Retinal pigment epithelial cell (primary cell): ENCODE results near the gene USP48.
"Not testable (repeated sequence)": the region's sequence is repeated elsewhere in the genome, so short reads cannot be mapped to it uniquely, and the experiment has no call there.

Experiments used
- DNase-seq: peaks from one replicate; pipeline ENCODE4 v3.0.0-alpha.2; 2010; ENCODE audit warnings: low read depth
- H3K4me3 ChIP-seq: 2 replicates; pipeline ENCODE4 v1.5.1; 2011; ENCODE audit warnings: mild to moderate bottlenecking, low read length, control low read depth, moderate library complexity
- TF ChIP-seq, protein P1 (sequence below): conservative IDR thresholded peaks from 2 replicates; pipeline ENCODE4 v1.5.1; 2011; ENCODE audit warnings: low read depth, low read length, control low read depth, inconsistent platforms

USP48 gene

DNA sequence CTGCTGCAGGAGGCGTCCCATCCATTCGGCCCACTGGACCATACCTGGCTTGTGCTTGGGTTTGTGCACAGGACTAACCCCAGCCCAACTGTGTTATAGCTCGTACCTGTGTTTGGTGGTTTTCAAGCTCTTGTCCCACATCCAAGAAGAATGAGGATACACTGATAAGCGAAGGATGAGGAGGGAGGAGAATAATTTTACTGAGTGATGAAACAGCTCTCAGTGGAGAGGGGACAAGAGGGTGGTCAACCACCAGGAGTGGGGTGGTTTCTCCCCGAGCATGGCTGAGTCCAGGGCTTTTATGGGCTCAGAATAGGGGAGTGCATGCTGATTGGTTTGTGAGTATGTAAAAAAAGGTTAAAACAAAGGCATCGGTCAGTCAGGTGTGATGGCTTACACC, 12.1 kb upstream of the USP48 start:
- no peak overlapping the region for H3K4me3 ChIP-seq
- no peak for DNase-seq
- TF ChIP-seq, protein P1, sequence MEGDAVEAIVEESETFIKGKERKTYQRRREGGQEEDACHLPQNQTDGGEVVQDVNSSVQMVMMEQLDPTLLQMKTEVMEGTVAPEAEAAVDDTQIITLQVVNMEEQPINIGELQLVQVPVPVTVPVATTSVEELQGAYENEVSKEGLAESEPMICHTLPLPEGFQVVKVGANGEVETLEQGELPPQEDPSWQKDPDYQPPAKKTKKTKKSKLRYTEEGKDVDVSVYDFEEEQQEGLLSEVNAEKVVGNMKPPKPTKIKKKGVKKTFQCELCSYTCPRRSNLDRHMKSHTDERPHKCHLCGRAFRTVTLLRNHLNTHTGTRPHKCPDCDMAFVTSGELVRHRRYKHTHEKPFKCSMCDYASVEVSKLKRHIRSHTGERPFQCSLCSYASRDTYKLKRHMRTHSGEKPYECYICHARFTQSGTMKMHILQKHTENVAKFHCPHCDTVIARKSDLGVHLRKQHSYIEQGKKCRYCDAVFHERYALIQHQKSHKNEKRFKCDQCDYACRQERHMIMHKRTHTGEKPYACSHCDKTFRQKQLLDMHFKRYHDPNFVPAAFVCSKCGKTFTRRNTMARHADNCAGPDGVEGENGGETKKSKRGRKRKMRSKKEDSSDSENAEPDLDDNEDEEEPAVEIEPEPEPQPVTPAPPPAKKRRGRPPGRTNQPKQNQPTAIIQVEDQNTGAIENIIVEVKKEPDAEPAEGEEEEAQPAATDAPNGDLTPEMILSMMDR = no peak

DNA sequence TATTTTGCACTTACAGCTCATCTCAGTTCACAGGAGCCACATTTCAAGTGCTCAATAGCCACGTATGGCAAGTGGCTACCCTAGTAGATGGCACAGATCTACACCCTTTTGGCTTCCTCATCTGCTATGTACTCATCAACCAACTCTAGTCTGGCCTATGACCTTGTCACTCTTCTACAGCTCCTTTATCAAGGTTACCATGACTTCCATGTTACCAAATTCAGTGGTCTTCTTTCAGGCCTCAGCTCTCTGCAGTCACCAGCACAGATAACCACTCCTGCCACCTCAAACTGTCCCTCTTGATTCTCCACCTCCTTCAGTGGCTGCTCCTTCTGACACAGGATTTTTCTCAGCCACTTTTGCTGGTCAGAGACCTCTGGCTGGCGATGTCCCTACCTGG, 11.7 kb upstream of the USP48 start:
- no peak overlapping the region for H3K4me3 ChIP-seq
- DNase-seq = no peak
- TF ChIP-seq, protein P1 = no peak

DNA sequence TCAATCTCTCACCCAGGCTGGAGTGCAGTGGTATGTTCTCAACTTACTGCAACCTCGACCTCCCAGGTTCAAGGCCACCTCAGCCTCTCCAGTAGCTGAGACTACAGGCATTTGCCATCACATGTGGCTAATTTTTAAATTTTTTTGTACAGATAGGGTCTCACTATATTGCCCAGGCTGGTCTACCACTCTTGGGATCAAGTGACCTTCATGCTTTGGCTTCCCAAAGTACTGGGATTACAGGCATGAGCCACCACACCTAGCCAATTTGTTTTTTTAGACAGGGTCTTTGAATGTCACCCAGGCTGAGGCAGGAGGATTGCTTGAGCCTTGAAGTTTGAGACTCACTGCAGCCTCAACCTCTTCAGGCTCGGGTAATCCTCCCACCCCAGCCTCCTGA, 10.2 kb upstream of the USP48 start:
- TF ChIP-seq, protein P1 = no peak
- DNase-seq = no peak
- H3K4me3 ChIP-seq = no peak overlapping the region

DNA sequence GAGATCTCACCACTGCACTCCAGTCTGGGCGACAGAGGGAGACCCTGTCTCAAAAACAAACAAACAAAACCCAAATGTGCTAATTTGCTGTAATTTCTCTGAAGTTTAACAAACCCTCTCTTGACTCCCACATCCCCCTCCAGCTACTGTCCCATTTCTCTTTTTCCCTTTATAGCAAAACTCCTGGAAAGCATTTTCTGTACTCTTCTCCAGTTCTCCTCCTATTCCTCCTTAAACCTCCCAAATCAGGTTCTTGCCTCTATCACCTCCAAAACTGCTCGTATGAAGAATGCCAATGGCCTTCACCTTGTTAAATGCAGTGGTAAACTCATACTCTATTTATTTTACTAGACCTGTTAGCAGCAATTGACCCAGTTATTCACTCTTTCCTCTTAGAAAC, 3.7 kb upstream of the USP48 start:
- no peak overlapping the region for H3K4me3 ChIP-seq
- DNase-seq = no peak
- TF ChIP-seq, protein P1 = no peak

DNA sequence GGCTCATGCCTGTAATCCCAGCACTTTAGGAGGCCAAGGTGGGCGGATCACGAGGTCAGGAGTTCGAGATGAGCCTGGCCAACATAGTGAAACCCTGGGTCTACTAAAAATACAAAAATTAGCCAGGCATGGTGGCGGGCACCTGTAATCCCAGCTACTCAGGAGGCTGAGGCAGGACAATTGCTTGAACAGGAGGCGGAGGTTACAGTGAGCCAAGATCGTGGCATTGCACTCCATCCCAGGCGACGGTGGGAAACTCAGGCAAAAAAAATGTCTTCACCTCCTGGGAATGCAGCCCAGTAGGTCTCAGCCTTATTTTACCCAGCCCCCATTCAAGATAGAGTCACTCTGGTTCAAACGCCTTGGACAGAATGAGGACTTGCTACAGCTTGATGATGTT, 2.8 kb upstream of the USP48 start:
- DNase-seq, H3K4me3 ChIP-seq: not testable (repeated sequence)

DNA sequence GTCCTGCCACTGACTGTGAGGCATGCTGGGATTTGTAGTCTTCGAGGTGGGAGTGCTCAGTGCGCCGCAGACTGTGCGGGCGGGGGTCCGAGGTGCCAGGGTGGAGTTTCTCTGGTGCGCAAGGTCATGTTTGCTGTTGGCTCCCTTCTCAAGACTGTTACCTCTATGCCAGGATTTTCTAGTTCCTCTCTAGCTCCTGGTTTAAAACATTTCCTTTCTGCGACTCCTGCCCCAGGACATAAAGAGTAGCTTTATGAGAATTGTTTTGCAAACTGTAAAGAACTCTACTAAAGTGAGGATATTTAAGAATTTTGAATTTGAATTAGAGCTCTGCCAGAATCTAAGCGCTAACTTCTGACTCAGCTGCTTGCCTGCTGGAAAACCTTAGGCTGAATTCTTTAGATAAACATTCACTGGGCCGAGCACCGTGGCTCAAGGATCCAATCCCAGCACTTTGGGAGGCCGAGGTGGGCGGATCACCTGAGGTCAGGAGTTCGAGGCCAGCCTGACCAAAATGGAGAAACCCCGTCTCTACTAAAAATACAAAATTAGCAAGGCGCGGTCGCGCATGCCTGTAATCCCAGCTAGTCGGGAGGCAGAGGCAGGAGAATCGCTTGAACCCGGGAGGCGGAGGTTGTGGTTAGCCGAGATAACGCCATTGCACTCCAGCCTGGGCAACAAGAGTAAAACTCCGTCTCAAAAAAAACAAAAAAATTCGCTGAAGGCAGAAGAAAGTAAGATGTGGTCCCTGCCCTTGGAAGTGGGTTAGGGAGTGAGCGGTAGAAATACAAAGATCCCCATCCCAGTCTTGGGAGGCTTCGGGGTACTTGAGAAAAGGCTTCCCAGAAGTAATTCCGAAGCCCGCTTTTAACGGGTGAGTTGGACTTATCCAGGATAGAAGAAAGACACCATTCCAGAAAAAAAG, 992 bp upstream of the USP48 start:
- peak overlapping the region; percentile 93 for H3K4me3 ChIP-seq
- DNase-seq = peak; percentile 90
- TF ChIP-seq, protein P1 = no peak

DNA sequence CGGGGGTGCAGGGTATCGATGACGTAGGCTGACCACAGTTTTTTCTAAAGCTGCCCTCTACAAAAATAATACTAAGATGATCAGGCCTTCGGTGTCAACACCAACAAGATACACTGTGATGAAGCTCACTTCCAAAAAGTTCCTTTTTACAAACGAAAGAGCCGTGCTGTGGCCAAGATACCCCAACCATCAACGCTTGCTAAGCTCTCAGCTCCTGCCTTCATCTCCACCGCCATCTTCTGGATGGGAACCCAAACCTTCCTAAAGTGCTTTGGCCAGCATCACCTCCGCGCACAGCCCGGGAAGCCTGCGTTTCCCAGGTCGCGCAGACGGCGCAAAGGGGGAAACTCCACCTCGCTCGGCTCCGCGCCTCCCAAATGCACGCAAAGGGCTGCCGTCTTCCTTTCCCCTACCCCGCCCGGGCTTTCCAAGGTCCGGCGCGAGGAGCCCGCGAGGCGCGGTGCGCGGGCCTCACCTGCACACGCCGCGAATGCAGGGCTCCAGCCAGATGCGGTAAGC, 541 bp downstream of the USP48 start:
- H3K4me3 ChIP-seq = peak overlapping the region; percentile 93
- TF ChIP-seq, protein P1 = peak; percentile 26
- DNase-seq = no peak
